ENCODE results near the gene DACT2.

DACT2 gene

DNA sequence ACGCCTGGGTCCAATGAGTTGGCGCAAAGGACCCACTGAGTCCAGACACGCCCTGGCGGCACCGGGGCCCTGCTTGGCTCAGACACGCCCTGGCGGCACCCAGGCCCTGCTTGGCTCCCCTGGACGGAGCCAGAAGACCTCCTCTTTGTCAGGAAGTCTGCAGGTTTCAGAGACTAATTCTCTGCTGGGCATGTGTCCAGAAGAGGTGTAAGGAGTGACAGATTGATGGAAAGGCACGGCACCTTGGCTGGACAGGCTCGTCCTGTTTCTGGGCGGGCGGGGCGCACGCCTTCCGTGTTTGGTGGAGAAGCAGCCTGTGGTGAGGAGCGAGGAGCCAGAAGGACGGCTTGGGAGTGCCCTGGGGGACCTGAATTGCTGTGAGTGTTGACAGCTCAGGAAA lies 23.1 kb upstream of the DACT2 start:
- Mint-ChIP-seq H3K4me1 (no peaks in the 10 kb centered on the region), H3K27ac (no peak overlapping the region), H3K4me3 (no peak overlapping the region), H3K27me3 (peaks cover 15% of the 10 kb centered on the region), H3K9me3 (no peaks in the 10 kb centered on the region), H3K36me3 (ENCODE audit: low read depth) (no peaks in the 10 kb centered on the region)
- DNase-seq (no peak), ATAC-seq (no peak)

DNA sequence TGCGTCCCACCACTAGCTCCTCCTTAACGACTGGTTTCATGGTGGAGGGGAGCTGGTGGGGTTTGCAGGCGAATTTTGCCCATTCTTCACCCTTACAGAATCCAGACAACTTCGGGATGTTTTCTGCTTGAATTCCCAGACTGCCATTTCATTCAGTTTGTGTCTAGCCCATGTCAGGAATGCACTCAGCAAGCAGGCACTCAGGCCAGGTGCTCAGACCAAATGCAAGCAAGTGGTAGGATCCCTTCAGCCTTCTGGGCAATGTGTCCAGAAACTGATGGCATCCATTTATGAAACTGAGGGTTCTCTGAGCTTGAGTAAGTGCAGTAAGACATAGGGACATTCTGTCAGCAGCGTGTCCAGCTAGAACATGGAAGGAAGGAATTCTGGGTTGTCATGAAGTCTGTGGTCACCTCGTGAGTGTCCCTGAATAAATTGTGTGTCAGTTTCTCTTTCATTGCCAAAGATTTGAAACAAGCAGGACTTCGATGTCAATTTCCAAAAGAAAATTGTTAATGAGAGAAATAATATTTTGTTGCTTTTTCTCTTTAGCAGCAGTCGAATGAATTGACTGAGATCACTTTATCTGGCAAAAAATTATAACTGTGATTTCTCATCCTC lies 21.8 kb upstream of the DACT2 start:
- H3K36me3 Mint-ChIP-seq (ENCODE audit: low read depth), result no peaks in the 10 kb centered on the region
- H3K9me3 Mint-ChIP-seq, result no peaks in the 10 kb centered on the region
- H3K4me1 Mint-ChIP-seq, result no peaks in the 10 kb centered on the region
- no peak for DNase-seq
- ATAC-seq, result no peak
- H3K27me3 Mint-ChIP-seq, result peaks cover 11% of the 10 kb centered on the region
- H3K27ac Mint-ChIP-seq, result no peak overlapping the region
- no peak overlapping the region for H3K4me3 Mint-ChIP-seq

DNA sequence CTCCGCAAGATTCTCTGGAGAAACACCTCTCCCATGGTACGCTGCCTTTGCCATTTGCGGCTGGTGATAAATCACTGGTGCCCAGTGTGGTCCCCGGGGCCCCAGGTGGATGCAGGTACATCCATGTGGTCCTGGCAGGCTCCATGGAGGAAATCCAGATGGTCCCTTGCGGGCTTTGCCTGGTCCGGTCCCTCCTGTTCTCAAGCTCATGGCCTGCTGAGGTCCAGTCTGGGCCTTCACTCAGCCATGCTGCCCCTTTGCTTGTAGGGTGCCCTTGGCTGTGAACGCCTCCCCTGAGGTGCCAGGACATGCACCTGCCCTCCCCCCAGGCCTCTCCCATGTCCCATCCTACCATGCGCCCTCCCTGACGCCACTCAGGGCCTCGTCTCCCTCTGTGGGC lies 21.2 kb upstream of the DACT2 start:
- H3K27me3 Mint-ChIP-seq, result peaks cover 11% of the 10 kb centered on the region

DNA sequence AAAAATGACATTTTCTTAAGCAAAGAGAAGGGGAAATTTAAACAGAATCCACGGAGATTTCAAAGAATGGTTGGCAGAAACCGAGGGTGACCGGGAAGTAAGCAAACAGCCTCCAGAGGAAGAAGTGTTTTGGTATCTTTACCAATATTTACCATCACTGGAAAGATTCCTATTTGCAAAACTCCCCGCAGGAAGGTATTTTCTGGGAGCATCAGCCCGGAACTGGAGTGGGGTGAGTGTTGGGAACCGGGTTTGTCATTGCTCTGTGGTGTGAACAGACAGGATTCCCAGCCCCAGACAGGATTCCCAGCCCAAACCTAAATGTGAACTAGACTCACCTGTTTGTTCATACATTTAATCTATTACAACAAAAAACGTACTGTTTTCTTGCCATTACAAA lies 19.2 kb upstream of the DACT2 start:
- ATAC-seq, result no peak
- Mint-ChIP-seq H3K9me3 (no peaks in the 10 kb centered on the region), H3K36me3 (ENCODE audit: low read depth) (no peaks in the 10 kb centered on the region), H3K27me3 (peaks cover 4% of the 10 kb centered on the region), H3K4me1 (no peaks in the 10 kb centered on the region), H3K4me3 (no peak overlapping the region), H3K27ac (no peak overlapping the region)
- no peak for DNase-seq

More for the DNA sequence above, 21.2 kb upstream of the DACT2 start:
- no peak for ATAC-seq
- no peak for DNase-seq
- Mint-ChIP-seq H3K9me3 (no peaks in the 10 kb centered on the region), H3K27ac (no peak overlapping the region), H3K4me1 (no peaks in the 10 kb centered on the region), H3K4me3 (no peak overlapping the region), H3K36me3 (ENCODE audit: low read depth) (no peaks in the 10 kb centered on the region)

DNA sequence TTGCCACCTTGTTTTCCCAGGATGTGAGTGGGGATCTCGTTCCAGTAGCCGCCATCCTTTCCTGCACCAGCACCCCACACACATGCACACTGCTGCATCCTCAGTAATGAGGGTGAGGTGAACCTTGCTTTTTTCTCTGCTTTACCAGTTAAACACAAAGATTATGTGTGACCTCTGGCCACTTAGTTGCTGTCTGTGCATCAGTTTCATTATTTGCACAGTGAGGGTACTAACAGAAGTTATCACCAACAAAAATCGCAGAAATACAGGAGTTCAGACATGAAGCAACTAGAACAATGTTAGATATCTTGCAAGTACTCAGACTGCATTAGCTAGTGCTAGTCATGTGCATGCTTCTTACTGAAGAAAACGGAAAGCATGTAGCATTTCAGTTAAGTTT lies 17.4 kb upstream of the DACT2 start:
- H3K9me3 Mint-ChIP-seq, result no peaks in the 10 kb centered on the region
- H3K4me3 Mint-ChIP-seq, result no peak overlapping the region
- H3K27ac Mint-ChIP-seq, result no peak overlapping the region
- ATAC-seq, result no peak
- peaks cover 4% of the 10 kb centered on the region for H3K27me3 Mint-ChIP-seq
- no peak for DNase-seq
- H3K4me1 Mint-ChIP-seq, result no peaks in the 10 kb centered on the region
- no peaks in the 10 kb centered on the region for H3K36me3 Mint-ChIP-seq (ENCODE audit: low read depth)

DNA sequence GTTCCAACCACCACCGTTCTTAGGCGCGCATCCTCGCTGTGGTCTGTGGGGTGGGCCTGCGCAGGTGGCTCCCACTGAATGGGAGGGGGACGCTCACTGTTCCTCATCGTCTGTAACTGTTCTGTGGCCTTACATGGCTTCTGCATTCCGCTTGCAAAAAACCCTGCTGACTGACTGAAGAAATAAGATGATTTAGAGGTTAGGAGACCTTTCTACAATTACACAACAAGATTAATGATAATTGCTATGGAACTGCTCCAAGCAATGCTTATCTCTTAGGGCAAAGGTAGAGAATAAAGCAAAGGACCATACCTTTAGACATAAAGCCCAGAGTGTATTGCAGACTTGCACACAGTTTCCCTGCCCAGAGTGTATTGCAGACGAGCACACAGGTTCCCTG lies 14.4 kb upstream of the DACT2 start:
- Mint-ChIP-seq H3K9me3 (no peaks in the 10 kb centered on the region), H3K4me1 (no peaks in the 10 kb centered on the region), H3K27me3 (peaks cover 14% of the 10 kb centered on the region), H3K36me3 (ENCODE audit: low read depth) (no peaks in the 10 kb centered on the region), H3K27ac (no peak overlapping the region), H3K4me3 (no peak overlapping the region)
- DNase-seq (no peak), ATAC-seq (no peak)

DNA sequence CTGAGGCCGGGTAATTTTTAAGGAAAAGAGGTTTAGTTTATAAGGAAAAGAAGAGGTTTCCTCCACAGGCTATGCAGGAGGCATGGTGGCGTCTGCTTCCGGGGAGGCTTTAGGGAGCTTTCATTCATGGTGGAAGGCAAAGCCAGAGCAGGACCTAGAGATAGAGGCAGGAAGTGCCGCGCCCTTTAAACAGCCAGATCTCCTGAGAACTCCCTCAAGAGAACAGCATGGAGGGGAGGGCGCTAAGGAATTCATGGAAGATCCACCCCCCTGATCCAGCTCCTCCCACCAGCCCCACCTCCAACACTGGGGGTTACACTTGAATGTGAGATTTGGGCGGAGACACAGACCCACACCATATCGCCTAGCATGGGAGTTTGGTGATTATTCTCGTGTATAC lies 13.9 kb upstream of the DACT2 start:
- Mint-ChIP-seq H3K9me3 (no peaks in the 10 kb centered on the region), H3K4me1 (no peaks in the 10 kb centered on the region), H3K36me3 (ENCODE audit: low read depth) (no peaks in the 10 kb centered on the region), H3K27me3 (peaks cover 17% of the 10 kb centered on the region), H3K27ac (no peak overlapping the region), H3K4me3 (no peak overlapping the region)
- no peak for ATAC-seq
- DNase-seq, result no peak

DNA sequence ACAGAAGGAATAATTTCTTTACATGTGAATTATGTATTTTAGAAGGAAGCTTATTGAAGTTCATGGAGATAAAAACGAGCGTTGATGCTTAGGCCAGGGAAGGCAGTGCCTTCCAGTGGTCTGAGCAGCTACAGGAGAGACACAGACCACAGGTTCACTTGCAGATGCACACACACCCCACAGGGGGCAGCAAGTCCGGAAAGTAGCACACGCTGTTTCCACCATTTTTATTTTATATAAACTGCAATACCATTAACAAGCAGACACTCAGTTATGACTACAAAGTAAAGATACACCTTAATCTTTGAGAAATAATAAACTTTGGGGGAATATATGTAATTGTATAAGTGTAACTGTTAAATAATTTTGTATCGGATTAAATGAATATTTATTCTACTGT lies 13.5 kb upstream of the DACT2 start:
- no peak overlapping the region for H3K27ac Mint-ChIP-seq
- H3K27me3 Mint-ChIP-seq, result peaks cover 17% of the 10 kb centered on the region
- no peaks in the 10 kb centered on the region for H3K36me3 Mint-ChIP-seq (ENCODE audit: low read depth)
- DNase-seq (no peak), ATAC-seq (no peak)
- no peaks in the 10 kb centered on the region for H3K9me3 Mint-ChIP-seq
- no peak overlapping the region for H3K4me3 Mint-ChIP-seq
- no peaks in the 10 kb centered on the region for H3K4me1 Mint-ChIP-seq

DNA sequence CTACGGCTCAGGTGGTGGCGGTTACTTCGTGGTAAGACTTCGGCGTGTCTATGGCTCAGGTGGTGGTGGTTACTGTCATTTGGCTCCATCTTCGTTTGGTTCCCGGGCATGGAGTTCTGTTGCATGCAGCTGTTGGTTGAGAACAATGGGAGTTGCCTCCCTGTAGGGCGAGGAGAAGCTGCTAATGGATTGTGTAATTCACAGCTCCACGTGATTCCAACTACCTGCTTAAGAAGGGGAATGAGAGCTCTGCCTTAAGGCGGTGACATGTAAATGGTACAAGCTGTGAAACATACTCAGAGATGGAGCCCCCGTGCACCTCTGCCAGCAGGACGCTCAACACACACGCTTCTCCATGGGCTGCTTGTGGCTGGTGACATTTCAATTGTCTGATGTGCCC lies 12.4 kb upstream of the DACT2 start:
- no peak overlapping the region for H3K4me3 Mint-ChIP-seq
- peaks cover 20% of the 10 kb centered on the region for H3K27me3 Mint-ChIP-seq
- ATAC-seq (no peak), DNase-seq (no peak)
- H3K9me3 Mint-ChIP-seq, result no peaks in the 10 kb centered on the region
- H3K36me3 Mint-ChIP-seq (ENCODE audit: low read depth), result no peaks in the 10 kb centered on the region
- H3K4me1 Mint-ChIP-seq, result no peaks in the 10 kb centered on the region
- no peak overlapping the region for H3K27ac Mint-ChIP-seq

DNA sequence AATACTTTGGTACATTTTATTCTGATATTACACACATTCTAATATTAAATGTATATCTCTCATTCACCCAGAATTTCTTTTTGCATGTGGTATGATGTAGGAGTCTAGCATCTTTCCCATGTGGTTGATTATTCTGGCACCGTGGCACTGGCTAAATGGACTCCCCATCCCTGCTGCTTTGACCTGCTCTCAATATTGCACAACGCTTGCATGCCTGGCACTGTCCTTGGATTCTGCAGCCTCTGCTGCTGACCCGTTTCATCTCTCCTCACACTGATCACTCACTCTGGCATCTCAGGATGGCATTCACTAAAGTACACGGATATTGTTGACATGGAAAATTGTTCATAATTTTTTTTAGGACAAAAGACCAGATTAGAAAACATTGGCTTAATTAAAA lies 11.5 kb upstream of the DACT2 start:
- Mint-ChIP-seq H3K27ac (no peak overlapping the region), H3K27me3 (peaks cover 28% of the 10 kb centered on the region), H3K4me3 (no peak overlapping the region), H3K36me3 (ENCODE audit: low read depth) (no peaks in the 10 kb centered on the region), H3K4me1 (no peaks in the 10 kb centered on the region), H3K9me3 (no peaks in the 10 kb centered on the region)
- no peak for ATAC-seq
- no peak for DNase-seq

DNA sequence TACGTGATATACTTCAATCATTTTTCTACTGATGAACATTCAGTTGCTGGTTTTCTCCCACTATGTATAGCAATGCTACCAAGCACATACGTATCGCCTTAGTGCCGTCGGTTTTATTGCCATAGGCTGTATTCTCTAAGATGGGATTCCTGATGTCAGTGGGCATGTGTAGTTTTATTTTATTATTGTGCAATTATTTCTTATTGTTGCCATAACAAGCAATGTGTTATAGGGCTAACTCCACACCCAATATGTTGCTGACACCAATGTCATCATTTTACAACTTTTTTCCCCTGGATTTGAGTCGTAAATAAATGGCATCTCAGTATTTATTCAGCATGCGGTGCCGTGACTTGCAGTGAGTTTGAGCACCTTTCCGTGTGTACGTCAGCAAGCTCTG lies 10.8 kb upstream of the DACT2 start:
- no peaks in the 10 kb centered on the region for H3K4me1 Mint-ChIP-seq
- peaks cover 32% of the 10 kb centered on the region for H3K27me3 Mint-ChIP-seq
- no peaks in the 10 kb centered on the region for H3K9me3 Mint-ChIP-seq
- no peak for ATAC-seq
- no peak overlapping the region for H3K4me3 Mint-ChIP-seq
- DNase-seq, result no peak
- no peaks in the 10 kb centered on the region for H3K36me3 Mint-ChIP-seq (ENCODE audit: low read depth)
- no peak overlapping the region for H3K27ac Mint-ChIP-seq

DNA sequence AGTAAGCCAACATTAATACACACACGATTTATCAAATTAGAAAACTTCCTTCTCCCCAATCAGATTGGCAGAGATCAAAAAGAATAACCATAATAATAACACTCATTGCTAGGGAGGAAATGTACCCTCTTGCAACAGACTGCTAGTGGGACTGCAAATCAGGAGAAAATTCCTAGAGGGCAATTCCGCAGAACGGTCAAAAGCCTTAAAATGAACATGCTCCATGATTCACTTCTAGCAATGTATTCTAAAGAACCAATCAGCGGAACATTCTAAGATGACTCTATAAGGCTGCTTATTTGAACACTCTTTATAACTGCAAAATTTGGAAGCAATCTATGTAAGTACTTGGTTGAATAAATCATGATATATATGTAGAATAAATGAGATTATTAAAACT lies 8.5 kb upstream of the DACT2 start:
- peaks cover 44% of the 10 kb centered on the region for H3K27me3 Mint-ChIP-seq

DNA sequence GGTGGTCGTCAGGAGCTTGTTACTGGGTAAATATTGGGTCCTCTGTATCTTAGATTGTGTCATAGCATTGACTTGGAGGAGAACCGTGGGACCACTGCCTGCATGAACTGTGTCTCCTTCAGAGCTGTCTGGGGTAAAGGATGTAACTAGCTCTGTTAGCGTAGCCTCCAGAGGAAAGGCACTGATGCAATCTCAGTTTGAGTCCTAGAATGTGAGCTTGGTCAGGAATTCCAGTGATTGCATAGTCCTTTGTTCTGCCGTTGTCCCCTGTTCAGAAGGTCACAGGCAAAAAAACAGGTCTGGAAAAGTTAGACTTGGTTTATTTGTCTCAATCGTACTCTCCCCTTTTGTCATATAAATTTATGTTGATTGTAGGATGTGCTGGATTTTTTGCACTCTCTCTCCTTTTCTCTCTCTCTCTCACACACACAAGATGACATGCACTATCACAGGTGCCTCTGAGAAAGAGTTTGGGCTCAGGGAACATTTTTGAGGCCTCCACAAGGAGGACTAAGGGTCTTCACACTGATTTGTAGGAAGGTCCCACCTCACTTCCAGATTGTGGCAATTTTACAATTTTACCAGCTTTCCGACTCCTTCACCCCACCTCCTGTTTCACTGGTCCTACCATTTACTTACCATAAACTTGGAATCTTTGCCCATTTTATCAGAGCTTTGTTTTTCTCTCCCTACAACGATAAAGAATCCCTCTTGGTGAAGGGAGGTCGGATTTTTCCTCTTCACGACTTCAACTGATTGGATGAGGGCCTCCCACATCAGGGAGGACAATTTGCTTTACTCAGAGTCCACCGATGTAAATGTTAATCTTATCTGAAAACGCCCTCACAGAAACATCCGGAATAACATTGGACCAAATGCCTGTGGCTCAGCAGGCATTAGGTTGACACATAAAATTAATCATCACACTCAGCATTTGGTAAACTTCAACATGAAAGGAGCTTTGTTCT lies 7.0 kb upstream of the DACT2 start:
- Mint-ChIP-seq H3K27ac (no peak overlapping the region), H3K36me3 (ENCODE audit: low read depth) (no peaks in the 10 kb centered on the region), H3K4me3 (no peak overlapping the region), H3K9me3 (no peaks in the 10 kb centered on the region), H3K27me3 (peaks cover 52% of the 10 kb centered on the region), H3K4me1 (no peaks in the 10 kb centered on the region)
- no peak for ATAC-seq
- DNase-seq, result no peak

More for the DNA sequence above, 8.5 kb upstream of the DACT2 start:
- Mint-ChIP-seq H3K36me3 (ENCODE audit: low read depth) (no peaks in the 10 kb centered on the region), H3K27ac (no peak overlapping the region), H3K9me3 (no peaks in the 10 kb centered on the region), H3K4me3 (no peak overlapping the region), H3K4me1 (no peaks in the 10 kb centered on the region)
- DNase-seq (no peak), ATAC-seq (no peak)

DNA sequence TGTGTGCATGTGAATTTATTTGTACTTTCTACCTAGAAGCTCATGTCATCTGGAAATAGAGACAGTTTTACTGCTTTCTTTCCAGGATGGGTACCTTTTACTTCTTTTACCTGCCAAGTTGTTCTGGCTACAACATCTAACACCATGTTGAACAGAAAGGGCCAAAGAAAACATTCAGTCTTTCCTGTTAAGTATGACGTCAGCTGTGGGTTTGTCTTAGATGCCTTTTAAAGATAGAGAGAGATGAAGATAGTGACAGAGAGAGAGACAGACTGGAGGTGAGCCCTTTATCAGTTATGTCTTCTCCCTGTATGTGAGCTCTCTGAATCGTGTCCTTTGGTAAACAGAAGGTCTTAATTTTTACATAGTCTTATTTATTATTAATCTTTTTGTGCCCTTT lies 3.4 kb upstream of the DACT2 start:
- DNase-seq (no peak), ATAC-seq (no peak)
- Mint-ChIP-seq H3K4me3 (no peak overlapping the region), H3K4me1 (no peaks in the 10 kb centered on the region), H3K36me3 (ENCODE audit: low read depth) (no peaks in the 10 kb centered on the region), H3K9me3 (peaks cover 5% of the 10 kb centered on the region), H3K27me3 (peaks cover 59% of the 10 kb centered on the region), H3K27ac (no peak overlapping the region)

DNA sequence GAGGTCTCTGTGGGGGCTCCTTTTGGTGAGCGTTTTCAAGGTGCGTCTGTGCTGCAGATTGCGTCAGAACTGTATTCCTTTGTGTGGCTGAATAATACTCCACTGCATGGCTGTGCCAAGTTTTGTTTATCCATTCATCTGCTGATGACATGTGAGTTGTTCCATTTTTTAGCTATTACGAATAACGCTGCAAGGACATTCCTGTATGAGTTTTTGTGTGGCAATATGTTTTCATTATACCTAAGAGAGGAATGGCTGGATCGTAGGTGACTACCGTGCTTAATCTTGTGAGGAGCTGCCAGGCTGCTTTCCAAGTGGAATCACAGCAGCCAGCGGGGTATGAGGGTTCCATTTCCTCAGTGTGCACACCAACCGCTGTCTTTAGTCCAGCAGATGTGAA lies 1.1 kb upstream of the DACT2 start:
- no peak for DNase-seq
- Mint-ChIP-seq H3K36me3 (ENCODE audit: low read depth) (no peaks in the 10 kb centered on the region), H3K27ac (no peak overlapping the region), H3K4me1 (no peaks in the 10 kb centered on the region), H3K4me3 (no peak overlapping the region), H3K27me3 (peaks cover 48% of the 10 kb centered on the region), H3K9me3 (peaks cover 5% of the 10 kb centered on the region)
- no peak for ATAC-seq
